HepG2 (cell line): ENCODE measurements around the gene CGB5. TPM values are rescaled to one million over a fixed set of nuclear protein-coding genes. Genes with fewer than 3 reads are reported as not detected.
A peak's percentile ranks its signal among the peaks of the same experiment; 100 is the strongest.

Source experiments
- ATF2 ChIP-seq: sonication (generic); formaldehyde crosslinking; IDR thresholded peaks from 2 replicates; pipeline ENCODE4 v1.4.0; 2020; ENCODE audit warnings: missing genetic modification reagents
- E2F1 ChIP-seq: sonication (generic); formaldehyde crosslinking; IDR thresholded peaks from 2 replicates; pipeline ENCODE4 v1.5.0; 2020; ENCODE audit warnings: missing genetic modification reagents
- HNF1B ChIP-seq: sonication (generic); formaldehyde crosslinking; IDR thresholded peaks from 2 replicates; pipeline ENCODE4 v1.5.1; 2020; ENCODE audit warnings: mild to moderate bottlenecking, moderate library complexity, missing genetic modification reagents
- KDM5B ChIP-seq: sonication (generic); formaldehyde crosslinking; IDR thresholded peaks from 2 replicates; pipeline ENCODE4 v1.4.0; 2020; ENCODE audit warnings: missing genetic modification reagents, mild to moderate bottlenecking, borderline replicate concordance
- MIER3 ChIP-seq: IDR thresholded peaks from 2 replicates; pipeline ENCODE4 v1.6.1; 2016; ENCODE audit warnings: missing compliant biosample characterization, borderline replicate concordance
- SCMH1 ChIP-seq: sonication (generic); formaldehyde crosslinking; IDR thresholded peaks from 2 replicates; pipeline ENCODE4 v1.9.0; 2021; ENCODE audit warnings: missing genetic modification reagents, mild to moderate bottlenecking, borderline replicate concordance
- SMAD1 ChIP-seq: sonication (generic); formaldehyde crosslinking; IDR thresholded peaks from 2 replicates; pipeline ENCODE4 v1.4.0; 2020; ENCODE audit warnings: missing genetic modification reagents, low read depth, mild to moderate bottlenecking, borderline replicate concordance
- SP140L ChIP-seq: sonication (generic); formaldehyde crosslinking; IDR thresholded peaks from 2 replicates; pipeline ENCODE4 v1.4.0; 2020; ENCODE audit warnings: missing genetic modification reagents, borderline replicate concordance
- SRSF4 ChIP-seq: fragments of 200-400 bp; formaldehyde crosslinking; IDR thresholded peaks from one replicate; pipeline ENCODE4 v1.6.1; 2018; ENCODE audit warnings: mild to moderate bottlenecking, low read depth, low read length, moderate library complexity; ENCODE audit not compliant: poor library complexity, severe bottlenecking
- TAF1 ChIP-seq: sonication (generic); formaldehyde crosslinking; IDR thresholded peaks from 2 replicates; pipeline ENCODE4 v1.4.0; 2020; ENCODE audit warnings: missing genetic modification reagents
- TIGD3 ChIP-seq: sonication (generic); formaldehyde crosslinking; IDR thresholded peaks from 2 replicates; pipeline ENCODE4 v1.5.1; 2020; ENCODE audit warnings: mild to moderate bottlenecking, missing genetic modification reagents, borderline replicate concordance
- YEATS2 ChIP-seq: sonication (generic); formaldehyde crosslinking; IDR thresholded peaks from 2 replicates; pipeline ENCODE4 v1.4.0; 2020; ENCODE audit warnings: missing genetic modification reagents, borderline replicate concordance
- YY1 ChIP-seq: IDR thresholded peaks from 2 replicates; pipeline ENCODE4 v1.6.1; 2011; ENCODE audit warnings: low read length, low read depth, moderate library complexity, mild to moderate bottlenecking; ENCODE audit not compliant: insufficient read depth, insufficient replicate concordance
- ZNF20 ChIP-seq: sonication (generic); formaldehyde crosslinking; IDR thresholded peaks from 2 replicates; pipeline ENCODE4 v1.4.0; 2020; ENCODE audit warnings: mild to moderate bottlenecking, moderate library complexity, missing genetic modification reagents
- ZNF317 ChIP-seq: sonication (generic); formaldehyde crosslinking; IDR thresholded peaks from 2 replicates; pipeline ENCODE4 v1.5.0; 2020; ENCODE audit warnings: mild to moderate bottlenecking, missing genetic modification reagents
- ZNF512 ChIP-seq: sonication (generic); formaldehyde crosslinking; IDR thresholded peaks from 2 replicates; pipeline ENCODE4 v1.4.0; 2020; ENCODE audit warnings: mild to moderate bottlenecking, missing genetic modification reagents
- ZNF703 ChIP-seq: sonication (generic); formaldehyde crosslinking; IDR thresholded peaks from 2 replicates; pipeline ENCODE4 v1.5.1; 2020; ENCODE audit warnings: missing genetic modification reagents, mild to moderate bottlenecking, moderate library complexity, borderline replicate concordance
- polyA plus RNA-seq, 8 experiments: library from polyadenylated mRNA; depleted of rRNA in 3 of 8; stranded (reverse) in 7 of 8; unstranded in 1 of 8; fragments of >200 nt; fragmentation: Illumina TruSeq in 4 of 8; extraction: Trizol in 4 of 8; gene quantifications; 2 replicates each; pipeline versions ENCODE4 v1.2.1 to v1.2.3, GENCODE V29; 2011 to 2016; ENCODE audit warnings: low read depth in 4 of 8, missing spikeins in 1 of 8, mixed read lengths in 1 of 8; ENCODE audit not compliant: insufficient read depth in 1 of 8
- total RNA-seq, 5 experiments: library from RNA; depleted of rRNA; stranded (reverse); fragments of >200 nt; fragmentation: Illumina TruSeq; extraction: Trizol; gene quantifications; 2 replicates each; pipeline ENCODE4 v1.2.3, GENCODE V29; 2016; ENCODE audit warnings: low read depth in 1 of 5

CGB5 gene
- total and polyA plus RNA-seq, 2 of the 13 experiments (the other 11 are each of a cell fraction or from before 2014, with no cell fraction given): not detected

- TF ChIP-seq SP140L: no peak; the same call in 1 of the 2 replicates
- no peak for TF ChIP-seq ZNF317 (CRISPR knock-in tag)
- TF ChIP-seq KDM5B (CRISPR knock-in tag): peak; percentile 80; the same call in 1 of the 2 replicates
- peak; percentile 35; the same call in 1 of the 2 replicates for TF ChIP-seq HNF1B (CRISPR knock-in tag)
- TF ChIP-seq SCMH1: no peak
- peak; percentile 45 for TF ChIP-seq ATF2 (CRISPR knock-in tag)
- TF ChIP-seq YEATS2 (CRISPR knock-in tag): peak; percentile 95
- no peak for TF ChIP-seq ZNF20
- TF ChIP-seq SMAD1 (CRISPR knock-in tag): no peak
- peak; percentile 44 for TF ChIP-seq YY1
- TF ChIP-seq SRSF4: no peak
- no peak for TF ChIP-seq ZNF703 (CRISPR knock-in tag)
- TF ChIP-seq MIER3 (CRISPR knock-in tag): no peak; the same call in 1 of the 2 replicates
- TF ChIP-seq E2F1 (CRISPR knock-in tag): peak; percentile 84
- TF ChIP-seq TIGD3 (CRISPR knock-in tag): peak; percentile 75; the same call in 1 of the 2 replicates
- peak; percentile 99 for TF ChIP-seq TAF1
- TF ChIP-seq ZNF512 (CRISPR knock-in tag): no peak
These were observed 41.6 kb downstream of the CGB5 start, which contains the start of gene SNRNP70 (continued) for GRCh38 chr19:49085020-49085867.
